Stomach smooth muscle (tissue), 2 donors: ENCODE data around the gene RWDD1.
A peak's percentile ranks its signal among the peaks of the same experiment; 100 is the strongest.

Experiments
- H3K27ac ChIP-seq: one replicate; pipeline ENCODE4 v1.7.0; 2013; ENCODE audit warnings: mild to moderate bottlenecking, low read length, inconsistent platforms
- H3K27me3 ChIP-seq, 2 donors: one replicate each; pipeline ENCODE4 v1.7.0; 2013; ENCODE audit warnings: low read length in 2 of 2; ENCODE audit not compliant: insufficient read depth in 2 of 2, control insufficient read depth in 1 of 2
- H3K36me3 ChIP-seq, 2 donors: one replicate each; pipeline ENCODE4 v1.7.0; 2013; ENCODE audit warnings: low read length in 2 of 2; ENCODE audit not compliant: control insufficient read depth in 2 of 2, insufficient read depth in 2 of 2
- H3K4me1 ChIP-seq: one replicate; pipeline ENCODE4 v1.7.0; 2013; ENCODE audit warnings: low read length; ENCODE audit not compliant: control insufficient read depth, insufficient read depth
- H3K4me3 ChIP-seq, 2 donors: one replicate each; pipeline ENCODE4 v1.7.0; 2013; ENCODE audit warnings: low read length in 2 of 2
- H3K9ac ChIP-seq, 2 donors: one replicate each; pipeline ENCODE4 v1.7.0; 2013; ENCODE audit warnings: low read length in 2 of 2, mild to moderate bottlenecking in 1 of 2
- H3K9me3 ChIP-seq, 2 donors: one replicate each; pipeline ENCODE4 v1.7.0; 2013; ENCODE audit warnings: low read length in 2 of 2; ENCODE audit not compliant: control insufficient read depth in 2 of 2
- donor health status: healthy.
- donor health status: Pancreatic carcinoma.

Gene RWDD1, protein sequence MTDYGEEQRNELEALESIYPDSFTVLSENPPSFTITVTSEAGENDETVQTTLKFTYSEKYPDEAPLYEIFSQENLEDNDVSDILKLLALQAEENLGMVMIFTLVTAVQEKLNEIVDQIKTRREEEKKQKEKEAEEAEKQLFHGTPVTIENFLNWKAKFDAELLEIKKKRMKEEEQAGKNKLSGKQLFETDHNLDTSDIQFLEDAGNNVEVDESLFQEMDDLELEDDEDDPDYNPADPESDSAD

DNA sequence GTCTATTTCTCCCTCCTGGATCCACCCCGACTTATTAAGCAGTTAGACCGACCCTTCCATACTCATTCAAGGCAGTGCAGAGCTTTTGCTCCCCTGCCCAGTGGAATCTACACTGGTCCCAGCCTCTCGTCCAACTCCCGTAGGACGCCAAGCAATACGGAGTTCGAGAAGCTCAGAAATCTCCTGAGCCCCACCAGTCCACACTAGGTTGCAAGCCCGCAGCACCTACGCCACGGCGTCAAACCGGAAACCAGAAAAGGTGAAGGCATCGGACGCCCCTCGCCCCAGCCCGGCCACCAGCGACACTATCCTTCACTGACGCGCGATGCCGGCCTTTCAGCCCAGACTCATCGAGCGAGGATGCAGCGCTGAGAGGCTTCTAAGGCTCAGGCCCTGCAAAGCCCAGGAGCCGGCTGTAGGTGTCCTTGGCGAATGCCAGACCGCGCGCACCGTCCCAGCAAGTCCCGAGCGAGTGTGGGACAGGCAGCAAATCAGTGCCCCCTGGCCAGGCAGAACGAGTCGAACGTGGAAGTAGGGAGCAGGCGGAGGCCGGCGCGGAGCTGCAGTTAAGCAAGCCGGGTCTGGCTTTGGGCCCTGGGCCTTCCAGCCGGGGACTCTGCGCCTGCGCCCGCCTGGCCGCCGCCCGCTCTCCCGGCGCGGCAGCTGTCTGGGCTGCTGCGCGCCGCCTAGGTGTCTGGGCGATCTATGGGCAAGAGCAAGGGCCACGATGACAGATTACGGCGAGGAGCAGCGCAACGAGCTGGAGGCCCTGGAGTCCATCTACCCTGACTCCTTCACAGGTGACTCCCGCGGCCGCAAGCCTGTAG is at the start of gene RWDD1:
Gene RWDD1, plus strand, starts transcription at position 649 of the 827 bp plus-strand sequence. Its CDS starts 79 bp downstream, at position 728.
- Histone ChIP-seq H3K27ac (peak within 1 kb of the TSS; percentile 92), H3K4me3 (peak within 1 kb of the TSS; percentile 92 to 96), H3K9ac (peak within 1 kb of the TSS; percentile 93 to 98), H3K9me3 (no peaks in the 10 kb centered on the region), H3K36me3 (peaks cover 0 to 5% of the 10 kb centered on the region in 2 donors), H3K27me3 (no peaks in the 10 kb centered on the region), H3K4me1 (peaks cover 9% of the 10 kb centered on the region)

DNA sequence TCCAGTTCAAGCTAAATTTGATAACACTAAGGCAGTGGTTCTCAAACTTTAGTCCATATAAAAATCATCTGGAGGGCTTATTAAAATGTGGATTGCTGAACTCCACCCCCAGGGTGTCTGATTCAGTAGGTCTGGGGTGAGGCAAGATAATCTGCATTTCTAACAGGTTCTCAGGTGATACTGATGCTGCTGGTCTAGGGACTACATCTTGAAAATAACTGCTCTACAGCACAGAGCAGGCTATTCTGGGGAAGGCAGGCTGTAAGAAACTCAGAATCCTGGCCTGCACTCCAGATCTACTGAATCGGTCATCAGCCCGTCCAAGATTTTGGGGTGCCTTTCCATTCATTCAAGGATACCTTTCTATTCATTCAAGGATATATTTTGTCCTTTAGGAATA is 48.4 kb upstream of the RWDD1 start:
- no peaks in the 10 kb centered on the region for H3K9me3 ChIP-seq
- H3K27ac ChIP-seq, result no peak overlapping the region
- peaks cover 0 to 2% of the 10 kb centered on the region in 2 donors for H3K36me3 ChIP-seq
- no peak overlapping the region for H3K9ac ChIP-seq
- H3K4me1 ChIP-seq, result peaks cover 2% of the 10 kb centered on the region
- H3K4me3 ChIP-seq, result no peak overlapping the region
- H3K27me3 ChIP-seq, result no peaks in the 10 kb centered on the region

DNA sequence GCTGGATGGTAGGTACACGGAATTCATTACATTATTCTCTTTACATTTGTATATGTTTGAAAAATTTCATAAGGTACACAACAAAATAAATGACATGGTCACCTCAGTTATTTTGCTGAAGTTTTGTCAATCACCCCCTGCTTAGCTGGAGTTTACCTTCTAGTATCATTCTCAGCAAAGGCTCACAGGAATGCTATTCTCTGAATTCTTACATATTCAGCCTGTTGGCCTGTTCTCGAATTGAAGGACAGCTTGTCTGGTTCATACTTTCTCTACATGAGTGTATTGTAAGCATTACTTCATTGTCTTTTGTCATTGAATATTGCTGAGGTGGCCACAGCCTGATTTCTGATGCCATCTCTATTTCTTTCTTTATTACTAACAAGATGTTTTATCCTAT is 47.1 kb upstream of the RWDD1 start:
- H3K9ac ChIP-seq, result no peak overlapping the region
- no peak overlapping the region for H3K4me3 ChIP-seq
- no peaks in the 10 kb centered on the region for H3K27me3 ChIP-seq
- no peaks in the 10 kb centered on the region for H3K36me3 ChIP-seq
- no peak overlapping the region for H3K27ac ChIP-seq
- H3K9me3 ChIP-seq, result no peaks in the 10 kb centered on the region
- H3K4me1 ChIP-seq, result peaks cover under 1% of the 10 kb centered on the region

DNA sequence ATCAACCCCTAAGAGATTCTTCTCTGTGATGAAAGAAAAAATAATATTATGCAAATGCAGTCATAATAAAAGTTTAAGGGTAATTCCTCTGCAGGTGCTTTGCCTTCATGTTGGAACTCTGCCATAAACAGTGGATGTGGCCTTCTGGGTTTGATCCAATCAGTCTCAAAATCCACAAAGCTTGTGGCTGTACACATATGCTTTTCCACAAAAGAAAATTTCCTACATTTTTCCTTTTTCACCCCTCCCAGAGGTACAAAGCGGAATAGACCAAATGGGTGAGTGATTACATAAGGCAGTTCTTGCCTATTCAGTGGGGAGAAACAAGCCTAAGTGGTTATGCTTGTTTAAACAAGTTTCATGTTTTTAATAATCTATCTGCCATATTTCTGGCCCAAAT is 43.2 kb upstream of the RWDD1 start:
- Histone ChIP-seq H3K4me3 (no peak overlapping the region), H3K4me1 (no peaks in the 10 kb centered on the region), H3K27me3 (no peaks in the 10 kb centered on the region), H3K9me3 (no peaks in the 10 kb centered on the region), H3K36me3 (no peaks in the 10 kb centered on the region), H3K9ac (no peak overlapping the region), H3K27ac (no peak overlapping the region)

DNA sequence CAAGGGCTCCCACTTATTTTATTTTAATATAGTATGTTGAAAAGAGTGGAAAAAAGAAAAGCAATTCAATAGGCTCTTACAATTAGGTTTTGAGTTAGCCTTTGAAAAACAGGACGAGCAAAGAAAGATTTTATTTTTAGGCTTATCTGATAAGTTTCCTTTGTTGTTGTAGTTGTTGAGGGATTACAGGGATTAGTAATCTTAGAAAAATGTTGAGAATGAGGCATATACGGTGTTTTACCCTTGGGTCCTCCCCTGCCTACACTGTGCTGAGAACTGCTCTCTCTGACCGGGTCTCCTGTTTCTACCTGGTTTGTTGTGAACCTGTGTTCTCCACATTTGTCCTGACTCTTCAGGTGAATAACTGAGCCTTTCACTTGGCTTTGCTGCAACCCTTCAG is 42.5 kb upstream of the RWDD1 start:
- H3K36me3 ChIP-seq, result no peaks in the 10 kb centered on the region
- H3K4me1 ChIP-seq, result no peaks in the 10 kb centered on the region
- H3K27me3 ChIP-seq, result no peaks in the 10 kb centered on the region
- no peaks in the 10 kb centered on the region for H3K9me3 ChIP-seq
- no peak overlapping the region for H3K4me3 ChIP-seq
- H3K27ac ChIP-seq, result no peak overlapping the region
- H3K9ac ChIP-seq, result no peak overlapping the region

DNA sequence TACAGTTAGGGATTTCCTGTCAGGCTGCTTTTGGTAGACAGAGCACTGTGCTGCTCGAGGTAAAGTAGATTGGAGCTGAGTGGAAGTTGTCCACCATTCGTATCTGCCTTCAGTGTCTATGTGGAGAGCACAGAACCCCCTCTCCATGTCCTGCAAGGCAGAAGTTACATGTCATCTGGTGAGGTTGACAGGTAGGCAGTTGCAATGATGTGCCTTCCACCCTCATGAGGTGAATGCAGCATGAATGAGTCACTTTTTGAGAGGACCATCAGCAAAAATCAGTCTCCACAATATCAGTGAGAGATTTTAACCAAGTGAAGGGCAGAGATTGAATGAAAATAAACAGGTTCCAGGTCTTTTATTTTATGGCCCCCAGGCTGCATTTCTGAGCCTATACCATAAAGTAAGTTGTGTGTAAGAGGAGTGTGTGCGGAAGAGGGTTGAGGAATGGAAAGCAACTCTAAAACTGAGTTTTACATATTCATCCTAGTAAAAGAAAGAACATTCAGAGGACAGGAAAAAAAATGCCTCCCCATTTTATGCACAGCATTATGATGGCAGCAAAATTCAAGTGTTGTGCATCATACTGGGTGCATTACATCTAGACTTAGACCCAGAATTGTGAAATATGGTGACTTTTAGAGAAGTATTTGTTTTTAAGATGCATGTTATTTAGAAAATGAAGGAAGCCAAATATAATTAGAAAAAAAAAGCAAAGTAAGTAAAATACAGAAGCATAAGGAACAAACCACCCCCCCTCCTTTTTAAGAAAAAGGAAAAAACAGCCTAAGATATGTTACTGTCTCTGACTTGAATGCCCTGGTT is 41.6 kb upstream of the RWDD1 start:
- Histone ChIP-seq H3K4me1 (no peaks in the 10 kb centered on the region), H3K27me3 (no peaks in the 10 kb centered on the region), H3K9me3 (no peaks in the 10 kb centered on the region), H3K4me3 (no peak overlapping the region), H3K9ac (no peak overlapping the region), H3K27ac (no peak overlapping the region), H3K36me3 (no peaks in the 10 kb centered on the region)

DNA sequence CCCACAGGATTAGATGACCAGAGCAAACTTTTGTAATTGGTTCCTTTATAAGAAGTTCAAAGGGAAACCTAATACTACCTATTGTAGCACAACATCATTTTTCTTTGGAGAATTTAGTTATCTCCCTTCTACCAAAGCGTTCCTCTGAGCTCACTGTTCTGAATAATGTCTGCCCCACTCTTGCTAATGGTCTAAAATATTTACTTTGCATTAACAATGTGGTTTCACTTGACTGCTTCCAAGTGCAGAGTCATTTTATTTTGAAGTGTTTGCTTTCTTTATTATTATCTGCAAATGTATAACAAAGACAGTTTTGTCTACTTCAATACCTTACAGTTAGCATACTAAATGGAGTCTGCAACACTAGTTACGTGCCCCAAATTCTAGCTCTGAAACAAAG is 40.9 kb upstream of the RWDD1 start:
- no peaks in the 10 kb centered on the region for H3K4me1 ChIP-seq
- H3K27me3 ChIP-seq, result no peaks in the 10 kb centered on the region
- H3K9me3 ChIP-seq, result no peaks in the 10 kb centered on the region
- no peak overlapping the region for H3K27ac ChIP-seq
- no peak overlapping the region for H3K9ac ChIP-seq
- H3K4me3 ChIP-seq, result no peak overlapping the region
- no peaks in the 10 kb centered on the region for H3K36me3 ChIP-seq

DNA sequence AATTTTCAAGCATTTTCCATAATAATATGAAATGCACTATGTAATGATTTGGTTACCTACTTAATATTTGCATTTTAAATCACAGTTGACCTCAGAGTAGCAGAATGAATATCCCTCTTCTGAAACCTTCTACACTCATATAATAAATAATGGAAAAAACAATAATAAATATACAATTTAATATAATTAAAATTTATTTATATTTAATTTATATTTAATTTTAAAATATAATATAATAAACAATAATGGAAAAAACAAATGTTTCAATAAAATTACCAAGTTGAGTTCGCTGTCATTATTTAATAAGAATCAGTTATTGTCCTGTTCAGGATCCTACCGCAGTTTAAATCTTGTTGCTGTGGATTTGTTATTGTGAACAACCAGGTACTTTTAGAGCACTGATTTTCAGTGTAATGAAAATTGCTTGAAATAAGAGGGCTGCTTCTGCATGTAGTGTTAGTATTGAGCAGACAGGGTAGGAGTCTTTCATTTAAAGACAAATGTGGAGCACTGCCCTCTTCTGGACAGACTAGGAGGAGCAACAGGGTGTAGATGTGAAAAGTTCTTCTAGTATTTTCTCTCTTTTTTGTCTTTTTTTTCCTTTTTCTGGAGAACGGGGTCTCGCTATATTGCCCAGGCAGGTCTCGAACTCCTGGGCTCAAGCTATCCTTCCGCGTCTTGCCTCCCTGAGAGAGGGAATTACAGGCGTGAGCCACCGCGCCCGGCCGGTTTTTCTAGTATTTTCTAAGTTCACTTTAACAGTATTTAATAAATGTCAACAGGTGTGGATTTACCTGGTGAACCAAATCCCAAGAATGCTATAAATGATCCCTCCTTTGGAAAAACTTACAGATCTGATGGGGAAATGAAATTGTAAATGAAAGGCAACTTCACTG is 39.4 kb upstream of the RWDD1 start:
- H3K36me3 ChIP-seq, result no peaks in the 10 kb centered on the region
- H3K4me1 ChIP-seq, result no peaks in the 10 kb centered on the region
- no peaks in the 10 kb centered on the region for H3K9me3 ChIP-seq
- no peak overlapping the region for H3K4me3 ChIP-seq
- H3K27ac ChIP-seq, result no peak overlapping the region
- H3K9ac ChIP-seq, result no peak overlapping the region
- no peaks in the 10 kb centered on the region for H3K27me3 ChIP-seq

DNA sequence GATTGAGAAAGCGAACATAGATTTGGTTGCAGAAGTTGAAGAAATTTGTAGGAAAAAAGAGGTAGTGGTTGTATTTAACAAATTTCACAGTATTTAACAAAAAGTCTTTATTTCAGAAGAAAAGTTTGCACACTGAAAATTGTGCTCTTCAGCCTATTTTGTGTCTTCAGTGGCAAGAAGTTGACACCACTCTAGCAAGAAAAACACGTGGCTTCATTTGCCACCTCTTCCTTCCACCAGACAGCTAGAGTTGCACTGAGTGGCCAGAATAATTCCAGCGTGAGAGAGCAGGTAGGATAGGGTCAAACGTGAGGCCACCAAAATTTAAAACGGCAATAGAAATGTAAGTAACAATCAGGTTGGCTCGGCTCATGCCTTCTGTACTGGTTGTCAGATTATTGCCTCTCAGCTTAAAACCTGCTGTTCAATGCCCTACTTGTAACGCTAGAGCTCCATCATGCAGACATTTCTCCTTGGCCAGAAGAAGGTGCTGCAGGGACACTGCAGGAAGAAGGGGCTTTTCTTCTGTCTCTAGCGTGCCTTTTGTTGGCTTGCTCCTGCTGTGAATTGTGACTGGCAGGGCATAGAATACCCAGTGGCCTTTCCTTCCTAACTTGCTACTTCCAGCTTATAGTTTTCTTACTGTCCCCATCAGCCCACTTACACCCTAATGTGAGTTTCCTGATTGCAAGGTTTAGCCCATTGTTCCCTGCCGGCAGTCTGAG is 37.9 kb upstream of the RWDD1 start:
- Histone ChIP-seq H3K4me1 (no peaks in the 10 kb centered on the region), H3K4me3 (no peak overlapping the region)

More for the DNA sequence above, 37.9 kb upstream of the RWDD1 start:
- no peaks in the 10 kb centered on the region for H3K9me3 ChIP-seq
- no peak overlapping the region for H3K27ac ChIP-seq
- H3K36me3 ChIP-seq, result no peaks in the 10 kb centered on the region
- no peaks in the 10 kb centered on the region for H3K27me3 ChIP-seq
- H3K9ac ChIP-seq, result no peak overlapping the region
